Measurements from ENCODE around the gene ANKFY1.

The ANKFY1 gene

DNA sequence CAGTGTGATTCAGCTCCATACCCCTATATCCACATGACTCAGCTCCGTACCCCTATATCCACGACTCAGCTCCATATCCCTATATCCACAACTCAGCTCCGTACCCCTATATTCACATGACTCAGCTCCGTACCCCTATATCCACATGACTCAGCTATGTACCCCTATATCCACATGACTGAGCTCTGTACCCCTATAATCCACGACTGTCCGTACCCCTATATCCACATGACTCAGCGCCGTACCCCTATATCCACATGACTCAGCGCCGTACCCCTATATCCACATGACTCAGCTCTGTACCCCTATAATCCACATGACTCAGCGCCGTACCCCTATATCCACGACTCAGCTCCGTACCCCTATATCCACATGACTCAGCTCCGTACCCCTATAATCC, 104.0 kb downstream of the ANKFY1 start:
- POLR2A ChIA-PET: interaction anchor here (0.7 to 4.7 kb wide), 2 partner anchors 17 to 107 kb away, joined by 4 to 19 read pairs; partner anchors contain the start of genes CYB5D2 and ZZEF1
- H3K4me3 ChIP-seq (ENCODE audit: low read depth, low read length): no peak overlapping the region
- DNase-seq (ENCODE audit: low read depth, low spot score): no peak
- TF ChIP-seq, protein P1, sequence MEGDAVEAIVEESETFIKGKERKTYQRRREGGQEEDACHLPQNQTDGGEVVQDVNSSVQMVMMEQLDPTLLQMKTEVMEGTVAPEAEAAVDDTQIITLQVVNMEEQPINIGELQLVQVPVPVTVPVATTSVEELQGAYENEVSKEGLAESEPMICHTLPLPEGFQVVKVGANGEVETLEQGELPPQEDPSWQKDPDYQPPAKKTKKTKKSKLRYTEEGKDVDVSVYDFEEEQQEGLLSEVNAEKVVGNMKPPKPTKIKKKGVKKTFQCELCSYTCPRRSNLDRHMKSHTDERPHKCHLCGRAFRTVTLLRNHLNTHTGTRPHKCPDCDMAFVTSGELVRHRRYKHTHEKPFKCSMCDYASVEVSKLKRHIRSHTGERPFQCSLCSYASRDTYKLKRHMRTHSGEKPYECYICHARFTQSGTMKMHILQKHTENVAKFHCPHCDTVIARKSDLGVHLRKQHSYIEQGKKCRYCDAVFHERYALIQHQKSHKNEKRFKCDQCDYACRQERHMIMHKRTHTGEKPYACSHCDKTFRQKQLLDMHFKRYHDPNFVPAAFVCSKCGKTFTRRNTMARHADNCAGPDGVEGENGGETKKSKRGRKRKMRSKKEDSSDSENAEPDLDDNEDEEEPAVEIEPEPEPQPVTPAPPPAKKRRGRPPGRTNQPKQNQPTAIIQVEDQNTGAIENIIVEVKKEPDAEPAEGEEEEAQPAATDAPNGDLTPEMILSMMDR (IDR thresholded peaks at IDR 0.05; ENCODE audit: insufficient read depth, low read length, missing control alignments): no peak
- CTCF ChIA-PET: interaction anchor here (0.9 kb wide), 1 partner anchor 27 kb away, joined by 3 read pairs; no protein-coding TSS in a partner anchor

DNA sequence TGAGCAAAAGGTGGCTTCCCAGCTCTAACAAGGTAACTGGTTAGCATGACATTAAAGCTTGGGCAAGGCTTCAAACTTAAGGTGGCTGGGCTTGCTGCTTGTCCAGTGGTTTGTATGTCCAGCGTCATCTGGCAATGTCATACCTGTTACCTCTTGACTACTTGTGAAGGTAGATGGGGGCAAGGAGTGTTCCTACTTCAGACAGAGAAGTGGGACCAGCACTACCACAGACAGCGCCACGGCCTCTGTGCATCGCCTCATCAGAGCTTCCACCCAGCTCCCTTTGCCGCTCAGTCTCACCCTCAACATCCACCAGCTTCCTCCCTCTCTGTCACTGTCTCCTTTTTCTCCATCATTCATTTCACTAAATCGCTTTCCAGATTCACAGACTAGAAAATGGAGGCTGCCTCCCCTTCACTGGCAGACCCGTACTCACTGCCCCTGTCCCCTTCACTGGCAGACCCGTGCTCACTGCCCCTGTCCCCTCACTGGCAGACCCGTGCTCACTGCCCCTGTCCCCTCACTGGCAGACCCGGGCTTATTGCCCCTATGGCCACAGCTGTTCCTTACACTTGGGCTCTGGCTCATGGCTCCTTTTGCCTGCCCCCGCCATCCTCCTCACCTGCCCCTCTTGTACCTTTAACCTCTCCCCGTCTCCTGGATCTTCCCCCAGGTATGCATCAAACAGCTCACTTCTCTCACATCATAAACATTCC, 106.0 kb downstream of the ANKFY1 start:
- ChIA-PET CTCF (interaction anchor here (1.2 to 1.9 kb wide), 2 partner anchors 58 to 256 kb away, joined by 3 to 5 read pairs; no protein-coding TSS in a partner anchor), POLR2A (interaction anchor here (4.7 kb wide), 1 partner anchor 15 kb away, joined by 19 read pairs; the partner anchor contains the start of genes CYB5D2 and ZZEF1)
- TF ChIP-seq, protein P1 (IDR thresholded peaks at IDR 0.05; ENCODE audit: insufficient read depth, low read length, missing control alignments): no peak
- no peak overlapping the region for H3K4me3 ChIP-seq (ENCODE audit: low read depth, low read length)
- no peak for DNase-seq (ENCODE audit: low read depth, low spot score)

DNA sequence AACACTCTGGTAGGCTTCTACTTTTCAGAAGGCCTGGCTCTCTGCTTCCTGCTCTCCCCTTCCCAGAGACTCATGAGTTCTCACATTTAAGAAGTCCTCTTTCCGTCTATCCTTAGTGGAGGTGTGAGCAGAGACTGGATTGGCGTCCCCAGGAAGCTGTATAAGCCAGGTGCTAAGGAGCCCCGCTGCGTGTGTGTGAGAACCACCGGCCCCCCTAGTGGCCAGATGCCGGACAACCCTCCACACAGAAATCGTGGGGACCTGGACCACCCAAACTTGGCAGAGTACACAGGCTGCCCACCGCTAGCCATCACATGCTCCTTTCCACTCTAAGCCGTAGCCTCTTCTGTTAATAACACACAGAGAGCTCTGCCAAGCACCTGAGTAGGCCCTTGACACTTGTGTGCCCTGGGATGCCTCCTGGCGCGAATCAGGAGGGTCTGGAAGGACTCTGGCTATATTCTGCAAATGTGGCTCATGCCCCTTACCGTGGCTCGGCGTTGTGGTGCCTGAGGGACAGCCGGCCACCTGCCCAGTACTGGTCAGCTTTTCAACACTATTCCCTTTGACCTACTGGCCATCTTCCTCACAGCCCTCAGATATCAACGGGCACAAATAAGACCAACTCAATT, 106.9 kb downstream of the ANKFY1 start:
- TF ChIP-seq, protein P1 (IDR thresholded peaks at IDR 0.05; ENCODE audit: insufficient read depth, low read length, missing control alignments): no peak
- POLR2A ChIA-PET: interaction anchor here (4.7 kb wide), 1 partner anchor 14 kb away, joined by 19 read pairs; the partner anchor contains the start of genes CYB5D2 and ZZEF1
- CTCF ChIA-PET: interaction anchor here (1.9 kb wide), 1 partner anchor 59 kb away, joined by 5 read pairs; no protein-coding TSS in a partner anchor
- no peak overlapping the region for H3K4me3 ChIP-seq (ENCODE audit: low read depth, low read length)
- DNase-seq (ENCODE audit: low read depth, low spot score): no peak

DNA sequence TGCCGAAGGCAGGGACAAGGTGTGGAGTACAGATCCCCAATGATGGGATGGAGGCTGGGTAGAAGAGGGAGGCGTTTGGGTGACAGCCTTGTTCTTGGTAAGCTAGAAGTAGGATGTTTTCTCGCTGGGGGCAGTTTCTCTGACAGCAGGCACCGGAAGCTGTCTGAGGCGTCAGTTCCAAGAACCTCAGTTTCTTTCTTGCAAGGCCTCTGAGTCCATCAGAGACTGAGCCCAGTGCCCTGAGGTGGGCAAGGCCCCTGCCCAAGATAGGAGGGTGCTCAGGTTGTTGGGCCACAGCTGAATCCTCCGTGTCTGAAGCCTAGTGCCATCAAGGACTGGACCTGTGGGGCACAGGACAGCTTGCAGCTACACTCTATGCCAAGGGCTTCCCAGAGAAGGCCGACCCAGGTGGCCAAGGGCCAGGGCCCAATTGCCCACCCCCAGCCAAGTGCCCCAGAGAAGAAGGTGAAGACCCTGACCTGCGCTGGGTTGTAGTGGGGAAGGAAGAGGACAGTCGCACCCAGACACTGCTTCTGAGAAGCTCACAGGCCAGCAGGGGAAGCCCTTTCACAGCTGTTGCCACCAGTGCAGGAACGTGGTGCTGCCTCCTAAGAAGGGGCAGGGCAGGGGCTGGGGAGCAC, 107.7 kb downstream of the ANKFY1 start:
- no peak for DNase-seq (ENCODE audit: low read depth, low spot score)
- H3K4me3 ChIP-seq (ENCODE audit: low read depth, low read length): no peak overlapping the region
- ChIA-PET CTCF (interaction anchor here (1.0 kb wide), 1 partner anchor 9 kb away, joined by 3 read pairs; no protein-coding TSS in a partner anchor), POLR2A (interaction anchor here (4.7 kb wide), 1 partner anchor 13 kb away, joined by 19 read pairs; the partner anchor contains the start of genes CYB5D2 and ZZEF1)
- TF ChIP-seq, protein P1 (IDR thresholded peaks at IDR 0.05; ENCODE audit: insufficient read depth, low read length, missing control alignments): no peak

DNA sequence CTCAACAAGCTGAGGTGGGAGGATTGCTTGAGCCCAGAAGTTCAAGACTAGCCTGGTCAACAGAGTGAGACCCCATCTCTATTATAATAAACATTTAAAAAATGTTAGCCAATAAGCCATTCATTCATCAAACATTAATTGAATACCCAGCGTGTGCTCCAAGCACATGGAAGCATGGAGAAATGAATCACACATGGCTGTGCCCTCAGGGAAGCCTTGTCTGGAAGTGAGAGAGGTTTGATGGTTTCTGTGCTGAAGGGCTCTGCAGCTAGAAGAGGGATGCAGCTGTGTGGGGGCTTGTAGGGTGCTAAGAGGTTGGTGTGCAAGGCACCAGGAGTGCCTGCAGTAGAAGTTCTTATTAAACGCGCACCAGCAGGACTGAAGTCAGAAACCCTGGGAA, 109.6 kb downstream of the ANKFY1 start:
- POLR2A ChIA-PET: no interaction called here
- DNase-seq (ENCODE audit: low read depth, low spot score): no peak
- CTCF ChIA-PET: interaction anchor here (0.6 kb wide), 1 partner anchor 11 kb away, joined by 3 read pairs; the partner anchor contains the start of genes CYB5D2 and ZZEF1
- TF ChIP-seq, protein P1 (IDR thresholded peaks at IDR 0.05; ENCODE audit: insufficient read depth, low read length, missing control alignments): no peak
- no peak overlapping the region for H3K4me3 ChIP-seq (ENCODE audit: low read depth, low read length)

All from AG04449 (cell line).